ENCODE data around the gene RGS12.
"Not testable (repeated sequence)": the region's sequence is repeated elsewhere in the genome, so short reads cannot be mapped to it uniquely, and the experiment has no call there.

RGS12 gene

GRCh38 chr4:3299976-3300671 lies 7.3 kb downstream of the RGS12 start:
- no peak for DNase-seq

DNA sequence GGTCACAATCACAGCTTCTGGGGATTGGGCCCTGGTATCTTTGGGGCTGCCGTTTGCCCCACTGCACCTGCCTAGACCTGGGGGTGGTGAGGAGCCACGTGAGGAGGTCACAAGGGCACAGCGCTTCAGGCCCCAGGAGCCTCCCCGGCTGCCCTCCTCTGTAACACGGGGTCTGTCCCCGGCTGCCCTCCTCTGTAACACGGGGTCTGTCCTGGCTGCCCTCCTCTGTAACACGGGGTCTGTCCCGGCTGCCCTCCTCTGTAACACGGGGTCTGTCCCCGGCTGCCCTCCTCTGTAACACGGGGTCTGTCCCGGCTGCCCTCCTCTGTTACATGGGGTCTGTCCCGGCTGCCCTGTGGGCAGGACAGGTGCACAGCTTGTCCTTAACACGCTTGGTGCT lies 8.1 kb downstream of the RGS12 start:
- not testable (repeated sequence) for DNase-seq

DNA sequence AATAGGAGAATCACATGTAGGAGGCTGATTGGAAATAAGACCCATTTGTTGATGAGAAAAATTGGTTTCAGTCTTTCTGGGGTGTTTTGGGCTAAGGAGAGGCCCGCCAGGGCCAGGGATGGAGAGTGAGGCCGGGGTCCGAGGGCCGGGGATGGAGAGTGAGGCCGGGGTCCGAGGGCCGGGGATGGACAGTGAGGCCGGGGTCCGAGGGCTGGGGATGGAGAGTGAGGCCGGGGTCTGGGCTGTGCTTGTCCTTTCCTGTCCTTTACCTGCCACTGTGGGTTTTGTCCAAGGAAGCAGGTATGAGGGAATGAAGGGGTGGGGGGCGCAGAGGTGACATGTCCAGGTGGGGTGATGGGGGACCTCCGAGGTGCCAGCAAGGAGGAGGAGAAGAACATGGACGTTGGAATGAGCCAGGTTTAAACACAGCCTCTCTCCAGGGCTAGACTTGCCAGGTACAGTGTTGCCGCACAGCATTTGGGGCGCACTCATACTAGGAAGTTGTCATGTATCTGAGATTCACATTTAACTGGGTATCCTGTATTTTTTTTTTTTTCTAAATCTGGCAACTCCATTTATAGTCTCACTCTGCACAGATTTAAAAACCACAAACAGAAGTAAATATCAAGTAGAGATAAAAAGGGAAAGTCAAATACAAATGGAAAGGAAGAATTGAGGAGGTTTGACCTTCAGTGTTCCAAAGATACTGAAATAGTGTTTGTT lies 8.8 kb downstream of the RGS12 start:
- no peak for DNase-seq

- DNase-seq: no peak
These were observed 9.5 kb downstream of the RGS12 start for GRCh38 chr4:3302173-3302785.

GRCh38 chr4:3302786-3303564 lies 10.2 kb downstream of the RGS12 start:
- no peak for DNase-seq

GRCh38 chr4:3303565-3303824 lies 10.7 kb downstream of the RGS12 start:
- no peak for DNase-seq

DNA sequence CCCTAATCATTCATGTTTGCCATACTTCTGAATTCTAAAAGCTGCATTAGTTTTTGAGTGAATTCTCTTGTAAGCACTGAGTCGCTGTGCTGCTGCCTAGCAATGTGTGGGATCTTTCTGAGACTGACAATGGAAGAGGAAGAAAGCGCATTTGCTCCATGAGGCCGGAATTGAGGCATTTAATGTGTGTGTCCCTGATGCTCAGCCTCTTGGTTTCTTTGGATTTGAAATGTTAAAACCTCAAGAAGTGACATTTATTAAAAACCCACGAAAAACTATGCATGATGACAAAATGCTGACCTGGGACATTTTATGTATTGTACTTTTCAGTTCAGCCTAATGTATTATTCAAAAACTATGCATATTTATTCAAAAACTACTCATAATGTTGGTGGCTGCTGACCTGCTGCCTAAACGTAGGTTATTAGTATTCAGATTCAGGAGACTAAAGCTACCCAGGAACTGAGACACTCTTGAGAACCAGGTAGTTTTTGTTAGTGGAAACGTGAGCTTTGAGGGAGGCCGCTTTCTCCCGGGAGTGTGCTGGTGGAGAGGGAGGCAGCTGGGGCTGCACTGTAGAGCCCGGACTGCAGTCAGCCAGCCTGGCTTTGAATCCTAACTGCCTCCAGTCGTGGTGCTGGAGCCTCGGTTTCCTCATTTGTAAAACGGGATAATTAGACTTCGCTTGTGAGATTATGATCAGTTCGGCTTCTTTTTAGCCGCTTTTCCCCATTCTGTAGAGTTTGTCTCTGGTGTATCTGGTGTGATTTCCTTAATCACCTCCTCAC lies 11.3 kb downstream of the RGS12 start:
- DNase-seq: no peak

DNA sequence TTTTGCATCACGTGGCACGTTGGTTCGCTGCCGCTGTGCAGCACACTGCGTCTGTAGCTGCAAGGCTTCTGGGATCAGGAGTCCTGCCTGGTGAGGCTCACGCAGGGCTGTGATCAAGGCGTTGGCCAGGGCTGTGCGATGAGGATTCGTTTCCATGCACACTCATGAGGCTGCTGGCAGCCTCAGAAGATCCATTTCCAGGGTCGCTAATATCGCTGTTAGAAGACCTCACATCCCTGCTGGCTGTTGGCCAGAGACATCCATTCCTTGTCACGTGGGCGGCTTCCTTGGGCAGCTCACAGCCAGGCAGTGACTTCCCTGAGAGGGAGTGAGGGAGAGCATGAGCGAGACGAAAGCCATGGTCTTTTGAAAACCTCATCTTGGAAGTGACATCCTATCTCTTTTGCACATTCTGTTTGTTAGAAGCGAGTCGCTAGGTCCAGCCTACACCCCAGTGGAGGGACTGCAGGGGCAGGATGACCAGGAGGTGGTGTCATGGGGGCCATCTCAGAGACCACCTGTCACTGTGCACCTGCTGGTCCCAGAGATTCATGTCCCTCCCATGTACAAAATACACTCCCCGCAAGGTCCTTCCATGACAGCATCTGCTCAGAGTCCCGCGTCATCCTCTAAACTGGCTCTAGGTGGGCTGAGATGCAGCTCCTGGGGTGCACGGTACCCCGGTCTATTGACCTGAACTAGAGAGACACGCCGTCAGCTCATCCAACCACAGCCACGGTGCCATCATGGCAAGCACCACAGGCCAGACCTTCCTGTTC lies 12.2 kb downstream of the RGS12 start:
- peak in 1 of 2 experiments; percentile 3 for DNase-seq

GRCh38 chr4:3305610-3306371 lies 13.0 kb downstream of the RGS12 start:
- peak in 1 of 2 experiments; percentile 5 for DNase-seq

DNA sequence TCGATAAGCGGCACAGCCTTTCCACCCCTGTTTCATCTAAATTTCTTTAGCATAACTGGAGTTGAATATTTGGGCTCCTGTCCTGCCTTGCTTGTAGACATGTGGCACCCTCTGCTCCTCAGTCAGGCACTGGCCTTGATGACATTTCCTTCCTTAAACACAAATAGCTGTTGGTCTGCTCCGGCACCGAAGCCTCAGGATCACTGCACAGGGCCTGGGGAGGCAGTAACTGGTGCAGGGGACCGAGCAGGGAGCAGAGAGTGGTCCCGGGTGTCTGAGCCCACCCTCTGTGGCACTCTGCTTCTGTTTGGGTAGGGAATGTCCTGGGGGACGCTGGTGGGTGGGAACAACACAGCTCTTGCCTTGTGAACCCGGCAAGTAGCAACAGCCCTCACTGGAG lies 13.6 kb downstream of the RGS12 start:
- DNase-seq: no peak

DNA sequence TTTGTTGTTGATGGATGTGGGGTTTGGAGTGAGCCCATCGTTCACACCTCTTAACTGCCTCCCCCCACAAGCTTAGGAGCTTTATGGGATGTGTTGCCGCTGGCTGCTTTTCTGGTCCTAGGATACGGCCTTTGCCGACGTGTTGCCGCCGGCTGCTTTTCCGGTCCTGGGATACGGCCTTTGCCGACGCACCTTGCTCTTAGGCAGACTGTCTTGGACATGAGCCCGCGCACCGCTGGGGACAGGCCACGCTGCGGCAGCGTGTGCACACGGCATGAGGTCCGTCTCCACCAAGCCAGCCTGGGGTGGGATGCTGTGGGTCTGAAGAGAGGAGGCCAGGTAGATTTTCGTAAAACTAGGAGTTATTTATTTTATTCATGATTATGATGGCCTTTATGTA lies 14.2 kb downstream of the RGS12 start:
- no peak for DNase-seq

DNA sequence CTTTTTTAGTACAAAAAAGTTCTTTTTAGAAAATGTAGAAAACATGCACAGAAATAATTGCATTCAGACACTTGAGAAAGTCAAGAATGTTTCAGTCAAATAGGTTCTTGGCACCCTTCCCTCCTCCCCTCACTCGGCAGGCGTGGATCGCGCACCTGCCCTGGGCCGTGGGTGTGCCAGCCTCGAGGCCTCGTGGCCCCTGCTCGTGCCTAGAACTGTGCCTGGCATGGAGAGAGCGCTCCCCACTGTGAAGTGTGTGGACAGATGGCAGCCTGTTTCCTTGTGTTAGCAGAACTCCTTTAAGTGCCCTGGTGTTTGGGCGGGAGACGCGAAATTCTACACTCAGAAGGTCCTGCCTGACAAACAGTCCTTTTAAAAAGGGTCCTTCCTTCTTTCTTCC lies 14.7 kb downstream of the RGS12 start:
- DNase-seq: peak in 1 of 2 experiments; percentile 5

DNA sequence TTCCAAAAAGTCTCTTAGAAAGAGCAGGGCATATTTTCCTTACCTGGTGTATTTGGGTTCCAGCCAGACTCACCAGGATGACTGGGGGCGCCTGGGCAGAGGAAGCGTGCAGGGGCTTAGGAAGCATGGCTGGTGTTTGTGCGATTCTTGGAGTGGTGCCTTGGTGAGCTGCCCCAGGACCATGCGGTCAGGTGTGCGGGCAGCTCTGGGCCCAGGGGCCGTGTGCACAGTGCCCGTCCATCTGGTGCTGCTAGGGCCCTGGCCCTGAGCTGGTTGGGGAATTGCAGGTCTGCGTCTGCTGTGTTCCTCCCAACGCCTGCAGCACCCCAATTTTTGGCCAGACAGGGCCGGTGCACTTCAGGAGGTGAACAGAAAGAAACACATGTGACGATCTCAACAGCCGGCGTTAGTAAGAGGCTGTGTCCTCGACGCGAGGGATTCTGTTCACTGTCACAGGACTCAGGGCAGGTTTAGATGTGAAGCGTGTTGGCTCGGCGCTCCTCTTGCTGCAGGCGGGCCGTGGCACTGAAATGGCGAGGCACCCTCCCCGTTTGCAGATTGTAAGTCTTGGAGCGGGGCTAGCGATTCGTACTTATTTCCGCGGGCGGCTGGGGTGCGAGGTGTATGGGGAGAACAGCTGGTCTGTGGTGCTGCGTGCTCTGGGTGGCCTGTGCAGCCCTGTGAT lies 15.2 kb downstream of the RGS12 start:
- no peak for DNase-seq

DNA sequence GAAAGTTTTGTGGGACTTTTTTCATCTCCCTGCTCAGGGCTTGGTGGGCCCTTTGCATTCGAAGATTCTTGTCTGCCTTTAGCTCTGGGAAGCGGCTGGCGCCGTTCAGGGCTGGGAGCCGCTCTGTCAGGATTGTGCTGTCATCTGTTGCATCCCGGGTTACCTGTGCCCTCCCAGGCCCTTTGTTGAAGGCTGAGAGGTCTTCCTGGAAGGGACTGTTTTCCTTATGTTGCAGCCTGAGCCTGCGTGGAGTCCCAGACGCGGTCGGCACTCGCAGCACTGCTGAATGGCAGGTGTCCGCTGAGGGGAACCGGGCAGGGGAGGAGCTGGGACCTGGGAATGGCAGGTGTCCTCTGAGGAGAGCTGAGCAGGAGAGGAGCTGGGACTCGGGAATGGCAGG lies 15.9 kb downstream of the RGS12 start:
- DNase-seq: no peak

DNA sequence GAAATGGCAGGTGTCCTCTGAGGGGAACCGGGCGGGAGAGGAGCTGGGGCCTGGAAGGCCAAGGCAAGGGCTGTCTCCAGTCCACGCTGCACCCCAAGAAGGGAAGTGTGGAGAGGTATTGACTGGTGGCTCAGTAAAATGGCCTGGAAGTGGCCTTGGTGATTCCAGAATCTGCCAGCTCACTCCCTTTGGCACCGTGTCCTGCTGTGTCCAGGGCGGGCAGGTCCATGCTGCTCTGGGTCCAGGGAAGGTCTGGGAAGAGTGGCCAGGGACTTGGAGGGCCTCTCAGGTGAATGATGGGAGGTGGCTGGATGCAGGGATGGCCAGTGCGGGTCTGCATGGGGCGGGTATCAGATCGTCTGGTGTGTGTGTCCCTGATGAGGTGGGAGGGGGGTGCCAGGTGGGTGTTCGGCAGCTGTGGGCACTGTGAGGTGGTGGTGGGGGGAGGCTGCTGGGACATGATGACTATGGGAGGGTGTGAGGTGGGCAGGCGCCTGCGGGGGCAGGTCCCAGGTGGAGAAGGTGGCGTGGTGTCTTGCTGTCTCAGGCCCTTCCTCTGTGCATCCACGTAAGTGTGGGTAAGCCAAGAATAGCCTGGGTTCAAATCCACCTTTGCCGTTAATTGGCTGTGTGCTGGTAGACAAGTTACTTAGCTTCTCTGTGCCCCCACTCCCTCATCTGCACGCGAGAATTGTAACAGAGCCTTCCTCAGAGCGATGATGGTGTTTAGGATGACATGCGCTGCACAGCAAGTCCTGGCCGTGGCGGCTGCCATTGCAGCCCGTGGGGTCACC lies 17.7 kb downstream of the RGS12 start:
- no peak for DNase-seq

DNA sequence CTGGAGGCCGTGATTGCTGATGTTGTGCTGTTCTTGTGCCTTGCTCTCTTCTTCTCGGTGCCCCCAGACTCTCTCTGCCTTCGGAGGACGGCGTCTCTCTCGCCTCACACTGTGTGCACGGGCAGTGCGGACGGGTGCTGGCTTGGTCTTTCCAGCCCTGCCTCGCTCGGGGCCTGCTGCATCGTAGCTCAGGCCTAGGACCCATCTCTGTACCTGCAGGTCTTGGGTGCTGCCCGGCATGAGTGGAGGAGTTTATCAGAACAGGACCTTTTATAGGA lies 18.2 kb downstream of the RGS12 start:
- no peak for DNase-seq

DNA sequence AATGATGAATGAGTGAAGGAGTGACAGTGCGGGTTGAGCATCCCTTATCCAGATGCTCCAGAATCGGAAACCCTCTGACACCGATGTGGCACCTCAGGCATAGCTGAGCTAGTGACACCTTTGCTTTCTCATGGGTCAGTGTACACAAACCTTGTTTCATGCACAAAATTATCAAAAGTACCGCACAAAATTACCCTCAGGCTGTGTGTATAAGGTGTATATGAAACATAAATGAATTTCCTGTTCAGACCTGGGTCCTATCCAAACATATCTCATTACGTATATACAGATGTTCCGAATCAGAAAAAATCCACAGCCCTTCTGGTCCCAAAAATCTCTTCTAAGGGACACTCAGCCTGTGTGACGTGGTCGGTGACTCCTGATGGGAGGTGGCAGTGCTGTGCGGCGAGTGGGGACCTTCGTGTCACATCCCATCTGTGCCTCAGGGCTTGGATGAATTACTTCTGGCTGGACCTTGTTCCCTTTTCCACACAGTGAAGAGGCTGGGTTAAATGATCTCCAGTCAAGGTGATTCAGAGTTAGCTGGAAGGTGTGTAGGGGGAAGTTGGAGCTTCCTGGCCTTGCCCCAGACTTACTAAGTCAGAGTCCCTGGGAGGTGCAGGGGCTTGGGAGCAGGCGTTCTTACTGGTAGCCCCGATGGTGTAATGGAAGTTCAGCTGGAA lies 18.8 kb downstream of the RGS12 start:
- no peak for DNase-seq

DNA sequence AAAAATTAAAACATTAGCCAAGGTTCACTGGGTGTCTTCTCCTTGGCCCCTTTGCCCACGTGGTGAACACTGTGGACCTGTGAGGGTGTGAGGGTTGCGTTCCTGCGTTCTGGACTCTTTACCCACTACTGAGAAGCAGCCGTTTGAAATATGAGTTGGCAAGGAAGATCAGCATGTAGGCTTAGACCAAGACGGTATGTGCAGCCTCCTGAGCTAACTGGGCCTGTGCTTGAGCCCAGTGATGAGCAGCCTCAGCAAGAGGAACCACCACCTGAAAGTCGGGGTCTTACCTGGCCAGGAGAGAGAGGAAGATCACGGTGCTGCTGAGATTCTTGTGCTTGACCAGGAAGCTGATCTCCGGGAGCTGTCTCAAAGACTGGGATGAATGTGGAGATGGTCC lies 19.5 kb downstream of the RGS12 start:
- no peak for DNase-seq

DNA sequence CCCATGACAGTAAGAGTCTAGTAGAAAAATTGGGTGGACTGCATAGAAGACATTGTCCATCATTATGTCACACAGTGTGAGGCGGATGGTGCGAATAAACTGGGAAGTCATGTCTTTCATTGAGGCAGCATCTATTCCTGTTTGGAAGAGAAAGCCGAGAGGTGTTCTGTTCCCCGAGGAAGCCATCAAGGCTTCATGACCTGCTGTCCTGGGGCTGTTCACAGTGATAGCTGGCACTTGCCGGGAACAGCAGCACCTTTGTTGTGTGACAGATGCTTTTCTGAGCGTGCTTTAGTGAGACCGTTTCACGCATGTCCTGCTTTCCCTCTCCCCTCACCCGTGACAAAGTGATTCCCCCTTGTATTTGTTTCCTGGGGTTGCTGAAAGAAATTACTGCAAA lies 20.3 kb downstream of the RGS12 start:
- no peak for DNase-seq
